K562 (cell line): ENCODE data around the gene DACT1. TPM values are rescaled to one million over a fixed set of nuclear protein-coding genes. Genes with fewer than 3 reads are reported as not detected.

Experiments used
- ATAC-seq: fragments of 200-7000 bp; cut with Tn5 transposase; 3 replicates; pipeline ENCODE4 v1.9.1; 2020; ENCODE audit warnings: moderate library complexity
- BruUV-seq: library from RNA; stranded (reverse); fragments of 400-500 nt; replicated peaks from 2 replicates; lab custom pipeline; 2021; lab: Mats Ljungman, UMichigan
- CTCF ChIA-PET: fragments of 300-600 bp; formaldehyde crosslinking; extraction: SDS; loops from one replicate; lab custom pipeline; 2021; ENCODE audit warnings: low intra/inter-chr PET ratio; lab: Yijun Ruan, JAX
- POLR2A ChIA-PET: fragments of 300-600, 350-650 bp; sonication (Branson Sonifier 250); formaldehyde crosslinking; extraction: SDS; loops from one replicate; lab custom pipeline; 2021; ENCODE audit warnings: antibody characterized with exemption, inconsistent platforms; lab: Yijun Ruan, JAX
- DNase-seq, 4 experiments: peaks; one replicate each; pipeline versions ENCODE4 v3.0.0 to v3.0.0-alpha.2; 2011 to 2018; ENCODE audit warnings: low spot score in 3 of 4, mixed read lengths in 3 of 4; ENCODE audit errors: extremely low read depth in 1 of 4
- FAIRE-seq: peaks from 2 replicates; lab custom pipeline; 2011; peaks lifted over from hg19 to GRCh38; lab: Jason Lieb, UNC
- H2AFZ ChIP-seq: 2 replicates; pipeline ENCODE4 v1.6.0; 2011; ENCODE audit warnings: low read depth, low read length, control low read depth, inconsistent platforms
- H3K27ac ChIP-seq: fragments of 200-600 bp; 3 replicates; pipeline ENCODE4 v1.8.0; 2011; ENCODE audit warnings: low read depth, mild to moderate bottlenecking, control low read depth, inconsistent platforms, low read length, moderate library complexity, mixed read lengths; ENCODE audit errors: extremely low read depth
- H3K27me3 ChIP-seq, 2 experiments: fragments of 300-600 bp in 1 of 2; 2 replicates in 1 of 2; 3 replicates in 1 of 2; pipeline versions ENCODE4 v1.6.0 to v1.8.0; 2011; ENCODE audit warnings: inconsistent platforms in 2 of 2, low read length in 2 of 2, mild to moderate bottlenecking in 1 of 2, mixed read lengths in 1 of 2, moderate library complexity in 1 of 2; ENCODE audit not compliant: control insufficient read depth in 2 of 2, insufficient read depth in 2 of 2
- H3K36me3 ChIP-seq: fragments of 300-600 bp; 3 replicates; pipeline ENCODE4 v1.8.0; 2011; ENCODE audit warnings: mild to moderate bottlenecking, low read length, inconsistent platforms; ENCODE audit not compliant: control insufficient read depth, insufficient read depth
- H3K4me1 ChIP-seq, 2 experiments: fragments of 200-600 bp in 1 of 2; replicated peaks in 1 of 2; 2 replicates in 1 of 2; 3 replicates in 1 of 2; pipeline versions ENCODE4 v1.5.1 to v1.8.0; 2011; ENCODE audit warnings: inconsistent platforms in 2 of 2, low read length in 2 of 2, mild to moderate bottlenecking in 1 of 2, mixed read lengths in 1 of 2, moderate library complexity in 1 of 2; ENCODE audit not compliant: control insufficient read depth in 2 of 2, insufficient read depth in 2 of 2
- H3K4me2 ChIP-seq: 2 replicates; pipeline ENCODE4 v1.6.1; 2011; ENCODE audit warnings: low read length, control low read depth, inconsistent platforms, mixed read lengths; ENCODE audit not compliant: insufficient read depth
- H3K4me3 ChIP-seq: fragments of 200-600 bp; sonication (generic), shearing (Covaris generic); 2 replicates; pipeline ENCODE4 v1.5.1; 2016; ENCODE audit warnings: control low read depth, inconsistent platforms
- H3K79me2 ChIP-seq: fragments of 200-600 bp; 3 replicates; pipeline ENCODE4 v1.8.0; 2011; ENCODE audit warnings: low read length, inconsistent platforms; ENCODE audit not compliant: control insufficient read depth, insufficient read depth
- H3K9ac ChIP-seq, 2 experiments: 2 replicates each; pipeline versions ENCODE4 v1.6.0 to v1.6.1; 2011; ENCODE audit warnings: low read depth in 2 of 2, low read length in 2 of 2, control low read depth in 1 of 2, inconsistent platforms in 1 of 2, mild to moderate bottlenecking in 1 of 2, mixed read lengths in 1 of 2; ENCODE audit not compliant: insufficient read depth in 1 of 2
- H3K9me1 ChIP-seq: one replicate; pipeline ENCODE4 v1.6.0; 2011; ENCODE audit warnings: inconsistent platforms, mild to moderate bottlenecking, low read length, moderate library complexity; ENCODE audit not compliant: control insufficient read depth, insufficient read depth
- H3K9me3 ChIP-seq: replicated peaks from 2 replicates; pipeline ENCODE4 v1.5.1; 2011; ENCODE audit warnings: low read depth, low read length, inconsistent platforms; ENCODE audit not compliant: control insufficient read depth, insufficient read depth
- H4K20me1 ChIP-seq: replicated peaks from 2 replicates; pipeline ENCODE4 v1.6.1; 2011; ENCODE audit warnings: low read length, inconsistent platforms, mixed read lengths; ENCODE audit not compliant: control insufficient read depth, insufficient read depth
- FOSL1 ChIP-seq: fragments of 200-800 bp; sonication (Bioruptor generic); conservative IDR thresholded peaks from 2 replicates; pipeline ENCODE4 v1.6.1; 2016; ENCODE audit warnings: missing genetic modification characterization, missing compliant biosample characterization
- FOXK2 ChIP-seq, 2 experiments: fragments of 450-650 bp; IDR thresholded peaks in 1 of 2; conservative IDR thresholded peaks in 1 of 2; 2 replicates each; pipeline ENCODE4 v1.6.1; 2016; ENCODE audit warnings: low read depth in 2 of 2, mild to moderate bottlenecking in 1 of 2
- KLF1 ChIP-seq: fragments of 450-650 bp; IDR thresholded peaks from 2 replicates; pipeline ENCODE4 v1.6.1; 2016; ENCODE audit warnings: missing genetic modification characterization, missing compliant biosample characterization
- KLF16 ChIP-seq: IDR thresholded peaks from 2 replicates; pipeline ENCODE4 v1.6.1; 2016; ENCODE audit warnings: antibody characterized with exemption
- MNT ChIP-seq, 2 experiments: fragments of 450-650 bp; conservative IDR thresholded peaks; 2 replicates each; pipeline ENCODE4 v1.6.1; 2017; ENCODE audit warnings: mild to moderate bottlenecking in 2 of 2, moderate library complexity in 2 of 2
- NCOA2 ChIP-seq, 2 experiments: fragments of 450-650 bp; IDR thresholded peaks; 2 replicates each; pipeline ENCODE4 v1.6.1; 2018; ENCODE audit warnings: mild to moderate bottlenecking in 2 of 2, moderate library complexity in 1 of 2; ENCODE audit not compliant: partially characterized antibody in 2 of 2
- PPARD ChIP-seq: fragments of 250-450 bp; sonication (Bioruptor Pico); IDR thresholded peaks from 2 replicates; pipeline ENCODE4 v1.8.0; 2022; ENCODE audit warnings: inconsistent platforms, mild to moderate bottlenecking, moderate library complexity
- RBM15 ChIP-seq: fragments of 200-400 bp; formaldehyde crosslinking; IDR thresholded peaks from 2 replicates; pipeline ENCODE4 v1.6.1; 2018; ENCODE audit warnings: mild to moderate bottlenecking, low read length, moderate library complexity; ENCODE audit not compliant: insufficient read depth
- RBM22 ChIP-seq: fragments of 200-400 bp; formaldehyde crosslinking; IDR thresholded peaks from 2 replicates; pipeline ENCODE4 v1.6.1; 2018; ENCODE audit warnings: low read length, low read depth; ENCODE audit not compliant: poor library complexity, severe bottlenecking
- SRSF7 ChIP-seq: fragments of 200-400 bp; formaldehyde crosslinking; optimal IDR thresholded peaks from 2 replicates; pipeline ENCODE3; 2017; ENCODE audit warnings: mild to moderate bottlenecking, low read depth, low read length
- ZNF143 ChIP-seq: sonication (generic); formaldehyde crosslinking; IDR thresholded peaks from 2 replicates; pipeline ENCODE4 v1.9.0; 2022; ENCODE audit warnings: mild to moderate bottlenecking, missing genetic modification reagents
- ZNF165 ChIP-seq: fragments of 250-450 bp; sonication (Bioruptor Pico); IDR thresholded peaks from 2 replicates; pipeline ENCODE4 v1.4.0; 2020; ENCODE audit warnings: borderline replicate concordance
- WGBS: fragments of 100-300 bp; shearing (Covaris generic); methylation state at CpG from one replicate; pipeline ENCODE4 v1.1.6; 2016; ENCODE audit warnings: low coverage, mixed read lengths; ENCODE audit not compliant: insufficient coverage; ENCODE audit errors: missing lambda C conversion rate; 5-methylcytosine and 5-hydroxymethylcytosine counted together
- in situ Hi-C: fragments of 300-500 bp; cut with MboI; formaldehyde crosslinking; loops from 4 replicates; pipeline ENCODE4 v1.15.0; 2018; ENCODE audit warnings: inconsistent platforms, mixed read lengths
- intact Hi-C: fragments of 100-400 bp; cut with micrococcal nuclease; formaldehyde crosslinking; loops from 2 replicates; pipeline ENCODE4 v1.14.2; 2022
- polyA plus RNA-seq, 8 experiments: library from polyadenylated mRNA; depleted of rRNA in 4 of 8; stranded (reverse) in 5 of 8; unstranded in 3 of 8; fragments of >200 nt; fragmentation: Nextera tagmentation in 2 of 8; fragmentation: Illumina TruSeq in 1 of 8; extraction: Ambion mirVana in 2 of 8; extraction: Trizol in 1 of 8; gene quantifications; 2 replicates each; pipeline versions ENCODE4 v1.2.1 to v1.2.3, GENCODE V29; 2011 to 2014; ENCODE audit warnings: inconsistent platforms in 1 of 8, missing spikeins in 1 of 8
- total RNA-seq, 7 experiments: library from RNA; depleted of rRNA in 6 of 7; stranded (reverse); fragments of >200 nt in 6 of 7; fragmentation: Illumina TruSeq in 2 of 7; extraction: Trizol in 2 of 7; gene quantifications; 2 replicates each; pipeline versions ENCODE4 v1.2.1 to v1.2.3, GENCODE V29; 2011 to 2021; ENCODE audit warnings: low replicate concordance in 1 of 7
- TF ChIP-seq, protein P1 (sequence below): fragments of 250-450 bp; sonication (Bioruptor Pico); IDR thresholded peaks from 2 replicates; pipeline ENCODE4 v1.4.0; 2020; ENCODE audit warnings: mild to moderate bottlenecking, moderate library complexity, borderline replicate concordance

DACT1 gene
- total and polyA plus RNA-seq, 9 of the 15 experiments (the other 6 are each of a cell fraction or from before 2014, with no cell fraction given), result 0.07 to 0.30 (median 0.13) TPM

- Histone ChIP-seq H3K4me1 (no peaks in the 10 kb centered on the region), H3K36me3 (no peaks in the 10 kb centered on the region), H4K20me1 (no peaks in the 10 kb centered on the region), H3K27ac (no peak overlapping the region), H3K4me3 (no peak overlapping the region), H3K9ac (no peak overlapping the region), H3K9me1 (no peaks in the 10 kb centered on the region), H3K9me3 (no peaks in the 10 kb centered on the region), H3K79me2 (no peaks in the 10 kb centered on the region), H3K27me3 (peaks cover 0 to 6% of the 10 kb centered on the region in 2 experiments; a peak in 1 of 5 replicates), H3K4me2 (no peak overlapping the region), H2AFZ (no peak overlapping the region)
- CTCF ChIA-PET, result no interaction called here
- no peak for TF ChIP-seq RBM22
- TF ChIP-seq FOSL1 (tag), result no peak
- no peak for TF ChIP-seq PPARD (CRISPR knock-in tag)
- TF ChIP-seq ZNF165 (CRISPR knock-in tag), result no peak
- TF ChIP-seq ZNF143 (CRISPR knock-in tag), result no peak
- TF ChIP-seq KLF1 (tag), result no peak
- no peak for TF ChIP-seq NCOA2 (IDR thresholded peaks at IDR 0.05; ENCODE audit: partially characterized antibody in 2 of 2)
- no peak for TF ChIP-seq SRSF7
- no peak for TF ChIP-seq RBM15
- TF ChIP-seq FOXK2 (conservative IDR thresholded peaks at IDR 0.05 in 1 of 2, IDR thresholded peaks at IDR 0.05 in 1 of 2; ENCODE audit: low read depth in 2 of 2), result no peak
- no peak for TF ChIP-seq MNT (conservative IDR thresholded peaks at IDR 0.05)
- TF ChIP-seq KLF16, result no peak
- TF ChIP-seq, protein P1, sequence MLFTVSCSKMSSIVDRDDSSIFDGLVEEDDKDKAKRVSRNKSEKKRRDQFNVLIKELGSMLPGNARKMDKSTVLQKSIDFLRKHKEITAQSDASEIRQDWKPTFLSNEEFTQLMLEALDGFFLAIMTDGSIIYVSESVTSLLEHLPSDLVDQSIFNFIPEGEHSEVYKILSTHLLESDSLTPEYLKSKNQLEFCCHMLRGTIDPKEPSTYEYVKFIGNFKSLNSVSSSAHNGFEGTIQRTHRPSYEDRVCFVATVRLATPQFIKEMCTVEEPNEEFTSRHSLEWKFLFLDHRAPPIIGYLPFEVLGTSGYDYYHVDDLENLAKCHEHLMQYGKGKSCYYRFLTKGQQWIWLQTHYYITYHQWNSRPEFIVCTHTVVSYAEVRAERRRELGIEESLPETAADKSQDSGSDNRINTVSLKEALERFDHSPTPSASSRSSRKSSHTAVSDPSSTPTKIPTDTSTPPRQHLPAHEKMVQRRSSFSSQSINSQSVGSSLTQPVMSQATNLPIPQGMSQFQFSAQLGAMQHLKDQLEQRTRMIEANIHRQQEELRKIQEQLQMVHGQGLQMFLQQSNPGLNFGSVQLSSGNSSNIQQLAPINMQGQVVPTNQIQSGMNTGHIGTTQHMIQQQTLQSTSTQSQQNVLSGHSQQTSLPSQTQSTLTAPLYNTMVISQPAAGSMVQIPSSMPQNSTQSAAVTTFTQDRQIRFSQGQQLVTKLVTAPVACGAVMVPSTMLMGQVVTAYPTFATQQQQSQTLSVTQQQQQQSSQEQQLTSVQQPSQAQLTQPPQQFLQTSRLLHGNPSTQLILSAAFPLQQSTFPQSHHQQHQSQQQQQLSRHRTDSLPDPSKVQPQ (CRISPR knock-in tag), result no peak
- DNase-seq (no peak), ATAC-seq (no peak), FAIRE-seq (no peak)
- no TSS peak for BruUV-seq
- in situ Hi-C loops, result no loop called here
- intact Hi-C loops, result no loop called here
- POLR2A ChIA-PET, result interaction anchor here (0.7 kb wide), 1 partner anchor 762 kb away, joined by 3 read pairs; no protein-coding TSS in a partner anchor
- 0% methylated on average over 5 of the region's 7 CpGs for WGBS
Observed at GRCh38 chr14:58669556-58670200, 31.9 kb downstream of the DACT1 start.
